Measurements from ENCODE around the gene ZNF672.
"Not testable (repeated sequence)": the region's sequence is repeated elsewhere in the genome, so short reads cannot be mapped to it uniquely, and the experiment has no call there.

ZNF672 gene

GRCh38 chr1:248857749-248858095, 19.7 kb downstream of the ZNF672 start:
- DNase-seq, result no peak

GRCh38 chr1:248858096-248858890, 20.3 kb downstream of the ZNF672 start:
- no peak for DNase-seq

- peak; percentile 91 to 97 (median 93) for DNase-seq
These were observed 21.2 kb downstream of the ZNF672 start, which contains the start of gene ZNF692 for GRCh38 chr1:248858891-248859889. Gene ZNF692, minus strand, starts transcription at chr1:248859085. Its CDS starts 776 bp downstream, at chr1:248858309.

GRCh38 chr1:248860007-248860406, 22.0 kb downstream of the ZNF672 start:
- no peak for DNase-seq

GRCh38 chr1:248861616-248862015, 23.6 kb downstream of the ZNF672 start:
- no peak for DNase-seq

GRCh38 chr1:248862695-248862997, 24.6 kb downstream of the ZNF672 start:
- no peak for DNase-seq

GRCh38 chr1:248862998-248863881, 25.2 kb downstream of the ZNF672 start:
- peak; percentile 36 to 55 (median 54) for DNase-seq

GRCh38 chr1:248871837-248872401, 33.9 kb downstream of the ZNF672 start:
- no peak for DNase-seq

- no peak for DNase-seq
These were observed 34.9 kb downstream of the ZNF672 start for GRCh38 chr1:248872752-248873408.

GRCh38 chr1:248873409-248873992, 35.5 kb downstream of the ZNF672 start:
- peak; percentile 64 to 95 (median 81) for DNase-seq

- peak; percentile 35 to 73 (median 44) for DNase-seq
These were observed 36.0 kb downstream of the ZNF672 start for GRCh38 chr1:248873993-248874533.

GRCh38 chr1:248881261-248881660, 43.2 kb downstream of the ZNF672 start:
- no peak for DNase-seq

- DNase-seq, result not testable (repeated sequence)
These were observed 44.4 kb downstream of the ZNF672 start for GRCh38 chr1:248882427-248882826.

- DNase-seq, result no peak
These were observed 46.7 kb downstream of the ZNF672 start for GRCh38 chr1:248884632-248885295.

GRCh38 chr1:248885646-248886045, 47.6 kb downstream of the ZNF672 start:
- DNase-seq, result no peak

- DNase-seq, result no peak
These were observed 48.3 kb downstream of the ZNF672 start for GRCh38 chr1:248886237-248886895.

- not testable (repeated sequence) for DNase-seq
These were observed 51.9 kb downstream of the ZNF672 start for GRCh38 chr1:248889914-248890243.

GRCh38 chr1:248890549-248891498, 52.8 kb downstream of the ZNF672 start:
- DNase-seq, result no peak

- DNase-seq, result no peak
These were observed 53.7 kb downstream of the ZNF672 start for GRCh38 chr1:248891758-248892157.
